Activated CD8-positive, alpha-beta memory T cell treated with anti-CD3 and anti-CD28 coated beads for 4 hours (primary cell): Measurements from ENCODE around the gene SSX4B.
"Not testable (repeated sequence)": the region's sequence is repeated elsewhere in the genome, so short reads cannot be mapped to it uniquely, and the experiment has no call there.

Experiments used
- DNase-seq, 2 donors: peaks; one replicate each; pipeline ENCODE4 v3.0.0-alpha.2; 2020; ENCODE audit warnings: low read depth in 2 of 2

SSX4B gene, protein sequence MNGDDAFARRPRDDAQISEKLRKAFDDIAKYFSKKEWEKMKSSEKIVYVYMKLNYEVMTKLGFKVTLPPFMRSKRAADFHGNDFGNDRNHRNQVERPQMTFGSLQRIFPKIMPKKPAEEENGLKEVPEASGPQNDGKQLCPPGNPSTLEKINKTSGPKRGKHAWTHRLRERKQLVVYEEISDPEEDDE

DNA sequence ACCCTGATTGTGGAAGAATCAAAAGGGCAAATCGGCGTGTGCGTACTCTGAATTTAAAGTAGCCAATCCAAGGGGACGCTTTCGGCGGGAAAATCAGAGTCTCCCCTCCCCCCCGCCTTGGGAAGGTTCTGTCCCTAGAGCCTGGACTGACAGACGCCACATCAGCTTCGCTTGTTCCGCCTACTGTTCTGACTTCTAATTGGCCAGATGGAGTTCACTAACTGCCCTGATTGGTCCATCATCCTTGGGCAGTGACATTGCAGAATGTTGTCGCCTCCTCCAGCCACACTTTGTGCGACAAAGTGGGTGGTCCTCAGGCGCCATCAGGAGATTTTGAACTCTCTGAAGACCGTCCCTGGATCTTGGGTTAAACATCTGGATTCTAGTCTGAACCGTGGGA lies at the start of gene SSX4B:
SSX4B (minus strand) TSS at position 101 of the 400 bp plus-strand sequence. CDS start 588 bp downstream, outside the sequence.
- not testable (repeated sequence) for DNase-seq

GRCh38 chrX:48460606-48461005 lies 48.8 kb upstream of the SSX4B start:
- DNase-seq, result no peak

- no peak for DNase-seq
Observed at GRCh38 chrX:48460031-48460430, 48.3 kb upstream of the SSX4B start.

DNA sequence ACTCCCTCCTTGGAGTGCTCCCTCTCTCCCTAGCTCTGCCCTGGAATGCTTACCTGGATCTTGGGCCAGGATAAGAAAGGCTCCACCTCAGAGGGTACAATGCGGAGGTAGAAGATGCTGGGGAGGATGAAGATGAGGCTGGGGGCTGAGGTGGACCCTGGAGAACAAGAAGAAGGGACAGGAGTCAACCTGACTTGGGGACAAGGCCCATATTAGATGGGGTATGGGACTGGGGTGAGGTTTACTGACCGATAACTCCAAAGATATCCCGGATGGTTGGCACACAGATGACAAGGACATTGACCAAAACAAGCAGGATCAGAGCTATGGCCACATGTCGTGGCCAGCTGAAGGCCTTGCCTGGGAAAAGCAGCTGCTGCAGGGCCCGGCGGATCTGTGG lies 47.7 kb upstream of the SSX4B start:
- no peak for DNase-seq

- no peak for DNase-seq
Observed at GRCh38 chrX:48458711-48459110, 47.0 kb upstream of the SSX4B start.

DNA sequence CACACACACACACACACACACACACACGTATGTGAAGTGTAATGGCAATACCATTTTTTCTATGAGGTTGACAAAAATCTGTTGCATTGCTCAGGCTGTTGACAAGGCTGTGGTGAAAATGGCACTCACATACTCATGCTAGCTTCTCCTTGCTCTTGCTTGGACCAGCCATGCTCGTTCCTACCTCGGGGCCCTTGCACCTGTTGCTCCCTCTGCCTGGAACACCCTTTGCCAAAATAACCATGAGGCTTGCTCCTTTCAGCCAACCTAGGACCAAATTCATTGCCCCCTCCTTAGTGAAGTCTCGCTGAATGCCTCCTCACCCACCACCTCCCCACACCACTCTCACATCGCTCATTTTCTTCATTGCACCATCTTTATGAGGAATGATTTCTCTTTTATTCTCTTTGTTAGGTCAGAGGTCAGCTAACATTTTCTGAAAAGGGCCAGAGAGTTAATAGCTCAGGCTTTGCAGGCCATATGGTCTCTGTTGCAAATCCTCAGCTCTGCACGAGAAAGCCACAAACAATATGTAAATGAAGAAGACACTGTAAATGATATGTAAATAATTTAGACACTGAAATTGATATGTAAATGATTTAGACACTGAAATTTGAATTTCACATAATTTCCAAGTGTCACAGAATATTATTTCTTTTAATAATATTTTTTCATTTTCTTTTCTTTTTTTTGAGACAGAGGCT lies 45.0 kb upstream of the SSX4B start:
- no peak for DNase-seq

DNA sequence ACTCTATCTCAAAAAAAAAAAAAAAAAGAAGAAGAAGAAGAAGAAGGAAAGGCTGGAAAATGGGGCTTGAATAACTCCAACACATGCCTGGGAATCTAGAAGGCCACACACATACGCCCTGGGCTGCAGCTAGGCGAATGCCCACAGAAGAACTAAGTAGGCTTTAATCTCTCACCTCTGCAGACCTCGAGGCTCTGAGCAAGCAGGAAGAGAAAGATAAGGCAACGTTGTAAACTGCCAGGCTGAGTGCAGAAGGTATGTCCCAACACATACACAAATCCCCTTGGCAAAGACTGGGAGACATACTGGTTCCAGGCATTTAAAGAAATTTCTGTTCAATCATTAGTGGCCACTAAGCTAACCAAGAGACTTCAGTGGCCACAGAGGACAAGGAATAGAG lies 39.9 kb upstream of the SSX4B start:
- DNase-seq, result no peak

DNA sequence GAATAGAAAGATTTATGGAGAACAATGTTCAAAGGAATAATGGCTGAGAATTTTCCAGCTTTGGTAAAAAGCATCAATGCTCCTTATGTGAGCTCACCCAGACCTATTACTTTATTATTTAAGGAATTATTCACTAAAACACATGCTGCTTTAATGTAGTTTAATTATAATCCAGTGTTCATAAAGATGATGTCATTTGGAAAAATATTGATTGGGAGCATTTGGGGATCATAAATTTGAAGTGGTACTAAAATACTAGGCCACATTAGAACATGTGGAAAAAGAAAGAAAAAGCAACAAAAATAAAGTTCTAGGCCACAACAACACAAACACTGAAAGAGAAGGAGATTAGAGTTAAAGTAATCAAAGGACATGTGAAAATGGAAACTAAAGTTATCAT lies 38.3 kb upstream of the SSX4B start:
- no peak for DNase-seq

- DNase-seq, result not testable (repeated sequence)
Observed at GRCh38 chrX:48447201-48447600, 35.4 kb upstream of the SSX4B start.

DNA sequence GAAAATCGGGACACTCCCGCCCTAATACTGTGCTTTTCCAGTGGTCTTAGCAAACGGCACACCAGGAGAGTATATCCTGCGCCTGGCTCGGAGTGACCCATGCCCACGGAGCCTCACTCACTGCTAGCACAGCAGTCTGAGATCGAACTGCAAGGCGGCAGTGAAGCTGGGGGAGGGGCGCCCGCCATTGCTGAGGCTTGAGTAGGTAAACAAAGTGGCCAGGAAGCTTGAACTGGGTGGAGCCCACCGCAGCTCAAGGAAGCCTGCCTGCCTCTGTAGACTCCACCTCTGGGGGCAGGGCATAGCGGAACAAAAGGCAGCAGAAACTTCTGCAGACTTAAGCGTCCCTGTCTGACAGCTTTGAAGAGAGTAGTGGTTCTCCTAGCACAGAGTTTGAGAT lies 22.0 kb upstream of the SSX4B start:
- DNase-seq, result not testable (repeated sequence)

GRCh38 chrX:48430166-48430565 lies 18.4 kb upstream of the SSX4B start:
- not testable (repeated sequence) for DNase-seq

DNA sequence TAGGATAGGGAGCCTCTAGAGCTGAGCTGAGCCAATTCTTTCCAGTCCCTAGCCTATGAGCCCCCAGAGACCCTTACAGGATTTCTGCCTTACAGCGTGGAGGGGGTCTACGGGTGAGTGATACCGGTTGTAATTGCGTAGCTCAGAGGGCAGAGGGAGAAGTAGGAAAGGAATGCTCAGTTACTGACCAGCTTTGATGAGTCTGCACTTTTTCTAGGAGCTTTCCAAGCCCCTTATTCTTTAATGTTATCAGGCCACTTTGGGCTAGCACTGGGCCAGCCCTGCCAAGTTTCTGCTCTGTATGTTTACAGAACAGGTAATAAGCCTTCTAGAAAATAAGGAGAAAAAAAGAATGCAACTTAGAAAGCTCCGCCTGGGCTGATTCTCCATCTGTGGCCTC lies 17.8 kb upstream of the SSX4B start:
- not testable (repeated sequence) for DNase-seq

- DNase-seq, result not testable (repeated sequence)
Observed at GRCh38 chrX:48427027-48427716, 15.4 kb upstream of the SSX4B start.

GRCh38 chrX:48397825-48398224 lies 13.9 kb downstream of the SSX4B start:
- DNase-seq, result not testable (repeated sequence)

DNA sequence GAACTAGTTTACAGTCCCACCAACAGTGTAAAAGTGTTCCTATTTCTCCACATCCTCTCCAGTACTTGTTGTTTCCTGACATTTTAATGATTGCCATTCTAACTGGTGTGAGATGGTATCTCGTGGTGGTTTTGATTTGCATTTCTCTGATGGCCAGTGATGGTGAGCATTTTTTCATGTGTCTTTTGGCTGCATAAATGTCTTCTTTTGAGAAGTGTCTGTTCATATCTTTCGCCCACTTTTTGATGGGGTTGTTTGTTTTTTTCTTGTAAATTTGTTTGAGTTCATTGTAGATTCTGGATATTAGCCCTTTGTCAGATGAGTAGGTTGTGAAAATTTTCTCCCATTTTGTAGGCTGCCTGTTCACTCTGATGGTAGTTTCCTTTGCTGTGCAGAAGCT lies 14.8 kb downstream of the SSX4B start:
- not testable (repeated sequence) for DNase-seq

DNA sequence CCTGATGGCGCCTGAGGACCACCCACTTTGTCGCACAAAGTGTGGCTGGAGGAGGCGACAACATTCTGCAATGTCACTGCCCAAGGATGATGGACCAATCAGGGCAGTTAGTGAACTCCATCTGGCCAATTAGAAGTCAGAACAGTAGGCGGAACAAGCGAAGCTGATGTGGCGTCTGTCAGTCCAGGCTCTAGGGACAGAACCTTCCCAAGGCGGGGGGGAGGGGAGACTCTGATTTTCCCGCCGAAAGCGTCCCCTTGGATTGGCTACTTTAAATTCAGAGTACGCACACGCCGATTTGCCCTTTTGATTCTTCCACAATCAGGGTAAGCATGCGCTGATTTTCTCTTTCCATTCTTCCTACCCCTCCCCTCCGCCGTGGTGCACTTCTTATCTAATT lies 28.5 kb downstream of the SSX4B start, which contains the start of gene SSX4:
SSX4 (plus strand) TSS at position 301 of the 400 bp plus-strand sequence. CDS start 515 bp downstream, outside the sequence.
- not testable (repeated sequence) for DNase-seq

GRCh38 chrX:48370408-48370807 lies 41.4 kb downstream of the SSX4B start:
- DNase-seq, result not testable (repeated sequence)

GRCh38 chrX:48367717-48368408 lies 43.9 kb downstream of the SSX4B start:
- not testable (repeated sequence) for DNase-seq

- not testable (repeated sequence) for DNase-seq
Observed at GRCh38 chrX:48359281-48359680, 52.5 kb downstream of the SSX4B start.

GRCh38 chrX:48357681-48358080 lies 54.1 kb downstream of the SSX4B start:
- no peak for DNase-seq

DNA sequence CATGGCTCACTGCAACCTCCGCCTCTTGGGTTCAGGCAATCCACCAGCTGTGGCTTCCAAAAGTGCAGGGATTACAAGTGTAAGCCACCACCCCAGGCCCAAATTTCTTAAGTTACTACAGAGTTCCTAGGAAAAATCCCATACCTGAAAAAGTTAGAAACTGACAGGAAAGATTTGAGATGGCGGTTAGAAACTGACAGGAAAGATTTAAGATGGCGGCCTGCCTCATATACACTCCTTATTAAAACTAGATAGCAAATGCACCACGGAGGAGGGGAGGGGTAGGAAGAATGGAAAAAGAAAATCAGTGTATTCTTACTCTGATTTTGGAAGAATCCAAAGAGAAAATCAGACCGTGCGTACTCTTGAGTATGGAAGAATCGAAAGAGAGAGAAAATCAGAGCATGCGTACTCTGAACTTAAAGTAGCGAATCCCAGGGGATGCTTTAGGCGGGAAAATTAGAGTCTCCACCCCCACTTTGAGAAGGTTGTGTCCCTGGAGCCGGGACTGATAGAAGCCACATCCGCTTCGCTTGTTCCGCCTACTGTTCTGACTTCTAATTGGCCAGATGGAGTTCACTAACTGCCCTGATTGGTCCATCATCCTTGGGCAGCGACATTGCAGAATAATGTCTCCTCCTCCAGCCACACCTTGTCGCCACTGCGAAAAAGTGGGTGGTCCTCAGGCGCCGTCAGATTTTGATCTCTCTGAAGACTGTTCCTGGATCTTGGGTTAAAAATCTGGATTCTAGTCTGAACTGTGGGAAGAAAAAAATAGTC lies 55.3 kb downstream of the SSX4B start, which contains the start of gene SSX3:
SSX3 (minus strand) TSS at position 389 of the 780 bp plus-strand sequence. CDS start 1,454 bp downstream, outside the sequence.
- not testable (repeated sequence) for DNase-seq
